GM21723 (cell line): Measurements from ENCODE around the gene TKTL1.

Experiments used
- ATAC-seq: cut with Tn5 transposase; IDR thresholded peaks from one replicate; pipeline ENCODE4 v1.9.1; 2021; ENCODE audit warnings: mild to moderate bottlenecking, moderate library complexity; ENCODE audit not compliant: unreplicated experiment

Gene TKTL1

DNA sequence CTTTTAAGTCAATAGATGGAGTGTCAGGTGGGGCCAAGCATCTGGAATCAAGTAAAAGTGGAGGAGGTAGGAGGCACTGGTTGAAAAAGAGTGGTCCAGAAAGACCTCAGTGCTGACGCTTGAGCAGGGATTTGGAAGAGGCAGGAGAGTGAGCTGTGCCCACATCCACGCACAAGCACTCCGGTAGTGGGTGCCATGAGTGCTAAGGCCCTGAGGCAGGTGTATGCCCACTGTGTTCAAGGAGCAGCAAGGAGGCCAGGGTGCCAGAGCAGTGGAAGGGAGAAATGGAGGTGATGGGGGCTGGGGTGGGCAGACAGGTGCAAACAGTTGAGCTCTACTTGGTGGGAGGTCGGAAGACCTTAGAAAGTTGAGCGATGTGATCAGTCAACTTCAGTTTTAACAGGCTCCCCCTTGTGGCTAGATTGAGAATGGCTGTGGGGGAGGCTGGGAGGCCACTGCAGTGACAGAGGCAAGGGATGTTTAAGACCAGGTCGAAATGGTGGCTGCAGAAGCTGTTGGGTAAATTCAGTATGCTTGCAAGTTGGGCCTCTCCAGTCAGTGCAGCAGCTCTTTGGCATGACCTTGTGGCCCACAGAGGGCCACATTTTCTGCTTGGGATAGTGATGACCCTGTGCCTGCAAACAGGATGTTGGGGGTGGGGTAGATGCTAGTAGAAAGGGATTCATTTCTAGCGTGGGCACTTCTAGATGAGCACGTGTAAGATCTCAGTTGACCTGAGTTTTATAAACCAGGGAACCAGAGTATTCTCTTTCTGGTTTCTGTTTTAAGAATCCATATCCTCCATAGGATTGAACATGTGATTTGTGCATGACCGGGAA lies 12.7 kb downstream of the TKTL1 start:
- ATAC-seq: peak; percentile 62

DNA sequence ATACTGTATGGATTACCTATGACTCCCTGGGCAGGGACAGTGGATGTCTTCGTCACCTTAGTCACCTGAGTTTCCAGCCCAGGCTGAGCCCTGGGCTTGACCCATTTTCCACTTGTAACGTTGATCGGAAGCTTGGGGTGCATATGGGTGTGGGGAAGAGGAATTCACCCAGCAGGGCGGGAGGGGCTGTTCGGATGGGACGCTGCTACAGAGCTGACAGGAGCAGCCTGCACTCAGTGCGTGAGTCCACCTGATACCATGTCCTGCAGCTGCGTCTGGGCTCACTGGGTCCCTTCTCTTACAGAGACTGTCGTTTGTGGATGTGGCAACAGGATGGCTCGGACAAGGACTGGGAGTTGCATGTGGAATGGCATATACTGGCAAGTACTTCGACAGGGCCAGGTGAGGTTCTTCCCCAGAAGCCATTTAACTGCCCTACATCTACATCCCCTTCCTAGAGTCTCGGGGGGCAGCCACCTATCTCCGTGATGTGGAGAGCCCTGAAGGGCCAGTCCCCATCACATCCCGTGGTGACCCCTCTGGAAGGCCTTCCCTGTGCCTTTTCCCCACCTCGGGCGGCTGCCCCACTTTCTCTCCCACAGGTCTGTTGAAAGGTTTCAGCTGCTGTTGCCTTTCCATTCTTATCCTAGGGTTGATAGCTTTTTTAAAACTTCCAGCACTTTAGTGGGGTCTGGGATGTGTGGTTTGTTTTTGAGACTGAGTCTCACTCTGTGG lies 13.6 kb downstream of the TKTL1 start:
- no peak for ATAC-seq

DNA sequence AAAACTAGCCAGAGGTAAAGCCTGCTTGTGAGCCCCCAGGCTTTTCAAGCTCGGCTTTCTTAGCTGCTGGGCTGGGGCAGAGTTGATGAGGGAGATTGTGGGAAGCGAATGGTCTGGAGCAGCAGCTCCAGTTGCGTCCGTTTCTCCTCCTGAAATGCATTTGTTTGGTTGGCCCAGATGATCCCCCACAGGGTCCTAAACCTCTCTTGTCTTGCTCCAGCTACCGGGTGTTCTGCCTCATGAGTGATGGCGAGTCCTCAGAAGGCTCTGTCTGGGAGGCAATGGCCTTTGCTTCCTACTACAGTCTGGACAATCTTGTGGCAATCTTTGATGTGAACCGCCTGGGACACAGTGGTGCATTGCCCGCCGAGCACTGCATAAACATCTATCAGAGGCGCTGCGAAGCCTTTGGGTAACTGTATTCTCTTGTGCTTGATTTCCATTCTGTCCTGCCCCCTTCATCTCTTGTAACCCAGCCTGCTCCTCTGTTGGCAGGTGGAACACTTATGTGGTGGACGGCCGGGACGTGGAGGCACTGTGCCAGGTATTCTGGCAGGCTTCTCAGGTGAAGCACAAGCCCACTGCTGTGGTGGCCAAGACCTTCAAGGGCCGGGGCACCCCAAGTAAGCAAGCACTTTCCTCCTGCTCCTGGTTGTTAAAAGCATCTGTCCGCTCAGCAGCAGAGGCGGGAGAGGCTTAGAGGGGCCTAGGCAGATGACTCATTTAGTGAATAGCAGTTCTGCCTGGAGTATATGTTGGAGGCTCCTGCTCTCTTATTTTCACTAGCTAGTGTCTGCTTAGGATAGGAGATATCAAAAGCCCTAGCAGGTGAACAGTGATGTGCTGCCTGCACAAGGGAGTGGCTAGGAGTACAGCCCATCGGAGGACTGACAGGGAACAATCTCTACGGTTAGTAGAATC lies 15.3 kb downstream of the TKTL1 start:
- no peak for ATAC-seq

DNA sequence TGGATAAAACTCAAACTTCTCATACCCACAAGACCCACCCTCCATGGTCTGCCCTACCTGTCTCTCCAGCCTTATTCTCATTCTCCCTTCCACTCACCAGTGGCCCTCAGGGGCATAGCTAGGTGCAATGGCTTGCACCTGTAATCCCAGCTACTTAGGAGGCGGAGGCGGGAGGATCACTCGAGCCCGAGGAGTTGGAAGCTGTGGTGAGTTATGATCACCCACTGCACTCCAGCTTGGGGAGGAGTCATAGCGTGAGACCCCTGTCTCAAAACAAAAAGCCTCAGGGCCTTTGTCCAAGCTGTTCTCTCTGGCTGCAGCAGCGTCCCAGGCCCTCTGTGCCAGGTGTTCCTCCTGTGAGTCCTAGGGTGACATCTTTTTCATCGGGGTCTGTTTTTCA lies 16.5 kb downstream of the TKTL1 start:
- no peak for ATAC-seq

DNA sequence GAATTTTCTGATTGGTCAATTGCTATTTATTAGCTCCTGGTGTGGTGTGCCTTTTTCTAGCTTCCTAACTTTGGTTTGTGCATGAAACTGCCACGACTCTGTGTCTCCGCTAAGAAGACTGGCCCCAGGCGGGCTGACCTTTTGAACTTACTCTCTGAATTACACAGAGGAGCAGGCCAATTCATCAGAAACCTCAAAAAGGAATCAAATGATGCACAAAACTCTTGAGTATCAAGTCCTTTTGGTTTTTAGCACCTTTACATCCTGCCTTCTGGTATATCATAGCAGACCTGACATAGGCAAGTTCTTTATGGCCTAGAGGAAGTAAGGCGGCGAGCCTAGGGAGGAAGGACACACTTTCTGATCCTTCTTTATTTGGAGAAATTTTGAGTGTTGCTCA lies 17.6 kb downstream of the TKTL1 start:
- no peak for ATAC-seq

DNA sequence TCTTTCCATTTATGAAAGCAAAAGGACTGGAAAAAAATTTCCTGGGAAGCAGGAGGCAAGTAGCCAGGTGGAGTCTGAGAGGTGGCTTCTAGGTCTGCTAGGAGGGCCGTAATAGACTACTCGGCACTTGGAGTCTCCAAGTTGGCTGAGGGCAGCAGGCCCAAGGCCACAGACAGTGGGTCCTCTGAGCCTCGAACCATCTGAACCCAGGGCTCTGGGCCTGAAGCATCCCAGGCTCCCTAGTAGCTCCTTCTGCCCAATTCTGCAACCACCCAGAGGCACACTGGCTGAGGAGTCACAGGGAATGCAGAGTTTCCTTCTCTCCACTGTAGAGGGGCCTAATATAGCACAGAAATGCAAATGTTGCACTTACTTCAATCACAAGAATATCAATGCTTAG lies 19.8 kb downstream of the TKTL1 start:
- no peak for ATAC-seq

DNA sequence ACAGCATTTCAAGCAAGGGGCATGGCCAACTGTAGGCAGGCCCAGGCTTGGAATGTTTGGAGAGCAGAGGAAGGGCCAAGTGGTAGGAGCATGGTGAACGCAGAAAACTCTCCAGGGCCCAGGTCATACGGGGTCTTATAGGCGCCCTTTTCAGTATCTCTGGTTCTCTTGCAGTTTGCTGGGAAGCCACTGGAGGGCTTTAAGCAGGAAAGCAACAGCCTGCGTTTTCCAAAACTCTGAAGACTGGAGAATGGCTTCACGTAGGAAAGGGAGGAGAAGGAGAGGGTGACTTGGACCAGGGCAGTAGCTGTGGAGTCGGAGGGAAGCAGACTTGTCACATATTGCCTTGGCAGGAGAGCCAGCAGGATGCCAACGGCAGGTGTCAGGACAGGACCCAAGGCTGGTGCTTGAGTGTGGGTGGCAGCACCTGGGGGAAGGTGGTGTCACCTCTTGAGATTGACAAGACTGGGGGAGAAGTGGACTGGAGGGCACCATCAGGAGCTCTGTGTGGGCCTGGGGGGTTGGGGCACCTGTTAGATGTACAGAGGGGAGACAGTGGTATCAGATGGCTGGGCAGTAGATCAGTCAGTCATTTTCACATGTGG lies 21.9 kb downstream of the TKTL1 start:
- no peak for ATAC-seq

DNA sequence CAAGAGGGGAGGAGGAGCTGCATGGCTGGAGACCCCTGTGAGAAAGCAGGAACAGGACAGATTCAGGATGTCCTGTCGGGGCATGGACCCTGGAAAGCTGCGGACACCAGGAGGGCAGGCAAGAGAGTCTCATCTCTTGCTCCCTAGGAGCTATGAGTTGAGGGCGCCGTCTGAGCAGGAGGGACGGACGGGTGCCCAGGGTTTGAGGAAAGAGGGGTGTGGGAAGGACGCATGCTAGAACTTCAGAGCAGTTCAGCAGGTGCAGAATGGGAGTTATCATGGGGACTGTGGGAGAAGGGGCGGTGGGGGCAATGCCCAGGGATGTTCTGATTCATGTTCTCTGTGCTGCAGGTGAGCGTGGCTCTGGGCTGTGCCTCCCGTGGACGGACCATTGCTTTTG lies 24.8 kb downstream of the TKTL1 start:
- no peak for ATAC-seq

DNA sequence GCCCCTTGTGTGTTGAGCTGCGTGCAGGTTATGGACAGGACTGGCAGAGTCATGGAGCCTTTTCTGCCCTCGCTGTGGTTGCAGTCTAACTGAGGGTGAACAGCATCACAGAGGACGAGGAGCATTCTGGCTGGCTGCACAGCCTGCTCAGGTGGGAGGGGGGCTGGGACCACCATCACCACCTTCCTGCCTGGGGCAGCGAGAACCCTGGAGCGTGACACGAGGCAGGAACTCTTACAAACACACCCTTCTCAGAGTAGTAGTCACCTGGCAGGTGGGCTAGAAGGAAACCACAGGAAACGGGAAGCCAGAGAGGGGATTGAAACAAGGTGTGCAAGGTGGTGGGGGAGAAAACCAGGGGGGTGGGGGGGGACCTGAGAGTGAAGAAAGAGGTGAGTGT lies 25.6 kb downstream of the TKTL1 start:
- ATAC-seq: no peak

DNA sequence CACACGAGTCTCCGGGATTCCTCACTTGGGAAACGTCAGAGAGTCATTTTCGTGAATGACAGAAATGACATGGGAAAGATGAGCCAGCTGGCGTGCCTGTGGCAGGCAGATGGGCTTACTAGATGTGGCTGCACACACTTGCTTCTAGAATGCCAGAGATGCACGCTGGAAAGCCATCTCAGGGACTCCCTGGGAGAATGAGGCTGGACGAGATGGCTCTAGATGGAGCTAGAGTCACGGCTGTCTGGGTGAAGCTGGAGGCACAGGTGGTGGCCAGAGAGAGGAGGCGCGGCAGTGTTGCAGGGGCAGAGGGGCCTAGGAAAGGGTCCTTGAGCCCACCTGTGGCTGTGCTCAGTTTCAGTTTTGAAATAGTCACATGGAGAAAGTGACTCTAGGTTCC lies 26.0 kb downstream of the TKTL1 start:
- no peak for ATAC-seq

DNA sequence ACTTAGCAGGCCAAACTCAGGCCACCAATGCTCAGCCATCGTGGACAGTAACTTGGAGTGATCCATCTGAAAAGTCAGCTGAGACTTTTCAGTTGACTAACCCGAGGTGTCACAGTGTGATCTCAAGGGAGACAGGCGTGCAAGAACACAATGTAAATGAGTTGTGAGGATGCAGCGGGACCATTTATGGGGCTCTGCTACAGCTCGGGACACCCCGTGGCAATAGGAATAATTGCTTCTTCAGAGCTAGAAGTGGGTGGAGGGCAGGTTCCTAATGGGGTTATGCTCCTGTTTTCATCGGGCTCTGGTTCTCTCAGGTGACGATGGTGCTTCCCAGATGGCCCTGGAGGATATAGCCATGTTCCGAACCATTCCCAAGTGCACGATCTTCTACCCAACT lies 27.3 kb downstream of the TKTL1 start:
- no peak for ATAC-seq

DNA sequence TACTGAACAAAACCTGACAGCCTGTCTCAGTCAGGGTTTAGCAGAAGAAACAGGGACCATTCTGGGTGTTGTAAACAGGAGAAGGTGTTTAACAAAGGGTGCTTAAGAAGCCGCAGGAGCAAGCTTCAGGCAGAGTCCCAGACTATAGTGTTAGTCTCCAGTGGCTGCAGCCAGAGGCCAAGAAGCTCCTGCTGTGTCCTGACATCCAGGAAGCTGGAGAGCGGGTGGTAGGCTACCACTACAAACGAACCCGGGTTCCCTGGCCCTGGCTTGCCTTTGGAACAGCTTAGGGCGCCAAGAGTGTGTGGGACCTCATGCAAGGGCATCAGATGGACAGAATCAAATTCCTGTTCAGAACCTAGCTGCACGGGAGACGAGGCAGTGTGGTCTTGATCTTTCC lies 27.9 kb downstream of the TKTL1 start:
- ATAC-seq: no peak

DNA sequence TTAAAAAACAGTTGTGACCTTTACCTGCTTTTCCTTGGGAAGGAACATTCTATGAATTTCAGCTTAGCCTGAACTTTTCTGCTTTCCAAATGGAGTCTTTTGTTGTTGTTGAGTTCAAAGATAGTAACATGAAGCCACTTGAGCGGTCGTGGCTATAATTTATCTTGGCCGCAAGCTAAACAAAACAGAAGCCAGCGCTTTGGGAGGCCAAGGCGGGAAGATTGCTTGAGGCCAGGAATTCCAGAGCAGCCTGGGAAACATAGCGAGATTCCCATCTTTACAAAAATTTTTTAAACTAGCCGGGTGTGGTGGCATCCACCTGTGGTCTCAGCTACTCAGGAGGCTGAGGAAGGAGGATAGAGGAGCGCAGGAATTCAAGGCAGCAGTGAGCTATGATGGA lies 29.9 kb downstream of the TKTL1 start:
- ATAC-seq: no peak

DNA sequence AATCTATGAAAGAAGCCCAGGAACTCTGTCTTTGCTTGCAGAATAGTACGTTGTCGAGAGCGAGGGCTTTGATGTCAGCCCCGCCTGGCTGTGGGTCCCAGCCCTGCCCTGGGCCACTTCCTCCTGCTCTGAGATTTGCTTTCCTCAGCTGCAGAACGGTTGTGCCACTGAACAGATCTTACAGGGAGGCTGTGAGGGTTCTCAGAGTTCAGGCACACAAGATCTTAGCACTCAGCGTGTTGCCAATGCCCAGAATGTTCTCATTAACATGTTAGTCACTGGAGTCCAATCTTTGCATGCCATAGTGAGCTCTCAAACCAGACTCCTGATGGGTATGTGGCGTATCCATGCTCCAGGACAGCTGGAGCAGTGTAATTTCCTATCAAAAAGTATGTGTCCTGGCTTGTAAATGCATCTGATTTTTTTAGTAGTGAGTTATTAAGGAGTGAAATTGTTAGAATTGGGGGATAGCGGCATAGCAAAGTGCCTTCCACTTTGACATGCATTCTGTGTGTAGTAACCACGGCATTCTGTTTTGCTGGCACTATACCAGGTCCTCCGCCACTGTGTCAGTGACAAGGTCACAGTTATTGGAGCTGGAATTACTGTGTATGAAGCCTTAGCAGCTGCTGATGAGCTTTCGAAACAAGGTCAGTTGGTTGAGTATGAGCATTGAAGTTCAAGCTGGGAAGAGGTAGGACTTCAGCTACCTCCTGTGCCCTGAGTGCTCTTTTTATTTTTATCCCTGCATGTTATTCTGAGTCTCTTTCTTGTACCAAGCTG lies 31.6 kb downstream of the TKTL1 start:
- no peak for ATAC-seq

DNA sequence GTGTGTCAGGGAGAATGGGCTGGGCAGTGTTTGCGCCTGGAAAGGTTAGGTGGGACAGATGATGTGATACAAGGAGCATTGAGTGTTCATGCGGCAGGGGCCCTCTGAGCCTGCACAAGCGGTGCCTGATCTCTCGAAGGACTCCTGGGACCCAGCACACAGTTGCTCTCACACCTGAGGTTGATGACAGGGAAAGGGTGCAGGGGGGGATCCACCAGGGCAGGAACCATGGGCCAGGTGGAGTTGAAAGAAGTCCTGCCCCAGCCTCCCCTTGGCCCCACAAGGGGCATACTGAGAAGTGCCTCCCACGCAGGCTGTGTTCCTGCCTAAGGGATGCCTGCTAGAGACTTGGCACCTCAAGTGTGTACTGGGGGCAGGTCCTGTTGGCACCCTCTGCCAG lies 33.1 kb downstream of the TKTL1 start:
- ATAC-seq: no peak

DNA sequence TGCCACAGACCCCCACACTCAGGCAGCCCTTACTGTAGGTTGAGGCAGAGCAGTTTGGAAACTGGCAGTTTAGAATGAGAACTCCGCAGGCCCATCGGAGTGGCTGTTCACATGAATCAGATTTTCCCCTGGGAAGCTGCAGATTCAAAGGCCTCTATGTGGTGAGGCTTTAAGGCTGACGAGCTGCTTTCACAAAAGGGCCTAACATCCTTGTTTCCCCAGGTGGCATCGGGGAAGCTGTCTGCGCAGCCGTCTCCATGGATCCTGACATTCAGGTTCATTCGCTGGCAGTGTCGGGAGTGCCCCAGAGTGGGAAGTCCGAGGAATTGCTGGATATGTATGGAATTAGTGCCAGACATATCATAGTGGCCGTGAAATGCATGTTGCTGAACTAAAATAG lies 33.7 kb downstream of the TKTL1 start:
- ATAC-seq: no peak

DNA sequence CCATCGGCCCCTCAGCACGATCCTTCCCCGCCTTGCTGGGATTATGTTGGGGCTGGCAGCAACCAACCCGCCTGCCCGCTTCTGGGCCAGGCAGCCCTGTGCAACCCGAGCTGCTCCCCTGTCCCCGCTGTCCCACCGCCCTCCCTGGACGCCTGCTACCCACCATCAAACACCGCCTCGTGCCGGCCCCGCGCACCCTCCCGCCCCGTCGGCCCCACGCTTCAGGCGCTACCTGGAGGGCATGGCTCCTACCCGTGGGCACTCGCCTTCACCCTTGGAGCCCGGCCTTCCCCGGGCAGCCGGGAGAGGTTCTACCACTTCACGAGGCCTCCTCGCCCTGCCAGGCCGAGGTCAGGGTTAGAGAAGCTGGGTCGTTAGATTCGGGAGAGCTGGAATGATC lies 37.0 kb downstream of the TKTL1 start:
- ATAC-seq: no peak

DNA sequence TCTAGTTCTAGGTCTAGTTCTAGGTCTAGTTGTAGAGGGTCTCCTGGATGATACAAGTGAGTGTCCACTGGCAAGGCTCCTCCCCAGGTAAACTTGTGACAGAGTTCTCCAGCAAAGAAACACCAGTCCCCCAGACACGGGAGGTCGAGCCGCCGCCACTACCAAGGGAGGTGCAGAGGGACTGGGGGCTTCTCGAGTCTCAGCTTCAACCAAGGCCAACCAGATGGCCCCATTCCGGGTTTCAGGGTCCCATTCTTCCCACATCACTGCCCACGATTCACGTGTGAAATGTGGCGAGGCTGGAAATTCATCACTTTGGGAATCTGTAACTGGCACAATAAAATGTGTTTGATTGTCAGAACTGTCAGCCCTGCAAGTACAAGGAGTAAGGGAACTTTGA lies 37.5 kb downstream of the TKTL1 start:
- ATAC-seq: no peak

DNA sequence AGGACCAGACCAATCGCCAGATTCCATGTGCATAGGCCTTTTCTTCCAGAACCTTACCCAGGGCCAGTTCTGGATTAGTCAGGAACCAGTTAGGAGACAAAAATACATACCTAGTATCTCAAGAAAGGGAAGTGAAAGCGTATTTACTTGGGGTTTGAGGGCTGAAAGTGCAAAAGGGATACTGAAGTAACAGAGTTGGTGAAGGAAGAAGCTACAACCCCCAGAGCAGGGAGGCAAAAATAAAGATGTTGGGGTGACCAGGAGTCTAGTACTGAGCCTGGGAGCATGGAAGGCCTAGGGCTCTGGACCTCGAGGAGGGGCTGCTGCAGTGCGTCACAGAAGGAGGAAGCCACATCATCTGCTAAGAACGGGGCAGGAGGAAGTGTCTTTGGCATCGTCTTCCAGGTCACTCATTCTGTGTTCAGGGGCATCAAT lies 38.3 kb downstream of the TKTL1 start:
- ATAC-seq: peak; percentile 90

DNA sequence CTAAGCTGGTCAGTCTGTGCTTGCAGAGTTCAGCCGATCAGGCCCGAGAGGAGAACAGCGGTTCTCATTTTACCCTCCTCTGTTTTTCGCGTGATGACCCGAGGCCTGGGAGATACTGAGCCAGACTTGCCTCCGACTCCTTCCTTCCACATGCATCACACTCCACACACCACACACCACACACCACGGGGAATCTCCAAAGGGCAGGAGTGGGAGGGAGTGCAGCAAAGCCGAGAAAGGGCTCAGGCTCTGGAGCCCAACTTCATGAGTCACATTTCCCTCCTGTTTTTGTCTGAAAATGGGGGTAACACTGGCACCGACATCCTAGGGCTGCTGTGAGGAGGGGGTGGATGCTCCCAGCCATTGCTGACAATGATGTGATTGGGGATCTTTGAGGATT lies 38.9 kb downstream of the TKTL1 start:
- ATAC-seq: no peak
